Right renal pelvis (tissue), 4 donors: ENCODE measurements around the gene PSMB10. TPM values are rescaled to one million over a fixed set of nuclear protein-coding genes. Genes with fewer than 3 reads are reported as not detected.
"Not testable (repeated sequence)": the region's sequence is repeated elsewhere in the genome, so short reads cannot be mapped to it uniquely, and the experiment has no call there.

Experiments
- DNase-seq, 4 donors: peaks; one replicate each; pipeline ENCODE4 v3.0.0-alpha.2; 2013; ENCODE audit warnings: low read depth in 4 of 4, low spot score in 3 of 4, missing footprints in 1 of 4
- polyA plus RNA-seq, 4 donors: library from polyadenylated mRNA; unstranded; fragments of 120-200 nt; gene quantifications; one replicate each; pipeline ENCODE4 v1.2.1, GENCODE V29; 2013; ENCODE audit not compliant: insufficient read length in 4 of 4

The PSMB10 gene
- polyA plus RNA-seq, 4 donors: 20.0 to 30.3 (median 21.3) TPM

- no peak for DNase-seq
Observed at GRCh38 chr16:67928147-67928546, 8.5 kb downstream of the PSMB10 start.

GRCh38 chr16:67927131-67927941, 9.3 kb downstream of the PSMB10 start:
- DNase-seq: no peak

- no peak for DNase-seq
Observed at GRCh38 chr16:67926181-67926750, 10.4 kb downstream of the PSMB10 start.

GRCh38 chr16:67924140-67924906, 12.3 kb downstream of the PSMB10 start:
- no peak for DNase-seq

- no peak for DNase-seq
Observed at GRCh38 chr16:67923414-67924116, 13.1 kb downstream of the PSMB10 start.

- no peak for DNase-seq
Observed at GRCh38 chr16:67922740-67923139, 13.9 kb downstream of the PSMB10 start.

GRCh38 chr16:67922221-67922620, 14.4 kb downstream of the PSMB10 start:
- DNase-seq: no peak

- no peak for DNase-seq
Observed at GRCh38 chr16:67919622-67920221, 16.9 kb downstream of the PSMB10 start.

GRCh38 chr16:67917852-67918236, 18.8 kb downstream of the PSMB10 start:
- no peak for DNase-seq

GRCh38 chr16:67917140-67917851, 19.4 kb downstream of the PSMB10 start:
- no peak for DNase-seq

- no peak for DNase-seq
Observed at GRCh38 chr16:67915831-67916723, 20.6 kb downstream of the PSMB10 start.

GRCh38 chr16:67915496-67915769, 21.2 kb downstream of the PSMB10 start:
- DNase-seq: not testable (repeated sequence)

GRCh38 chr16:67914758-67915495, 21.7 kb downstream of the PSMB10 start:
- no peak for DNase-seq

- no peak for DNase-seq
Observed at GRCh38 chr16:67910158-67910557, 26.5 kb downstream of the PSMB10 start.

GRCh38 chr16:67909056-67909742, 27.5 kb downstream of the PSMB10 start:
- no peak for DNase-seq

- no peak for DNase-seq
Observed at GRCh38 chr16:67907397-67908180, 29.1 kb downstream of the PSMB10 start.

- DNase-seq: no peak
Observed at GRCh38 chr16:67902831-67903230, 33.8 kb downstream of the PSMB10 start.
